ENCODE data around the gene KCNK5. TPM values are rescaled to one million over a fixed set of nuclear protein-coding genes. Genes with fewer than 3 reads are reported as not detected.

The KCNK5 gene
- total RNA-seq, 4 donors from 2014 or later = 16.7 to 20.0 (median 18.4) TPM

GRCh38 chr6:39170860-39171259 lies 58.4 kb downstream of the KCNK5 start:
- Histone ChIP-seq H3K4me3 (no peak overlapping the region), H3K27me3 (no peaks in the 10 kb centered on the region), H3K27ac (no peak overlapping the region), H3K4me1 (peaks cover 0 to 26% (median 0%) of the 10 kb centered on the region in 4 donors), H3K9me3 (peaks cover 0 to 15% (median 0%) of the 10 kb centered on the region in 4 donors), H3K36me3 (peaks cover 0 to 23% (median 0%) of the 10 kb centered on the region in 3 donors)
- DNase-seq (ENCODE audit: low spot score in 2 of 2) = no peak
- no peak for TF ChIP-seq EP300 (IDR thresholded peaks at IDR 0.05)
- TF ChIP-seq CTCF (IDR thresholded peaks at IDR 0.05) = no peak
- no peak for TF ChIP-seq POLR2A (IDR thresholded peaks at IDR 0.05)
- WGBS, 2 donors = 92 to 95% methylated on average over 3 of the region's 3 CpGs

- TF ChIP-seq CTCF (IDR thresholded peaks at IDR 0.05) = no peak
- TF ChIP-seq EP300 (IDR thresholded peaks at IDR 0.05) = no peak
- TF ChIP-seq POLR2A (IDR thresholded peaks at IDR 0.05) = no peak
- Histone ChIP-seq H3K4me3 (no peak overlapping the region), H3K27ac (peak overlapping the region in 2 of 4 donors; percentile 50 to 70), H3K4me1 (peaks cover 0 to 26% (median 0%) of the 10 kb centered on the region in 4 donors), H3K36me3 (peaks cover 0 to 21% (median 0%) of the 10 kb centered on the region in 3 donors), H3K9me3 (peaks cover 0 to 15% (median 0%) of the 10 kb centered on the region in 4 donors), H3K27me3 (no peaks in the 10 kb centered on the region)
- no peak for DNase-seq (ENCODE audit: low spot score in 2 of 2)
These were observed 58.9 kb downstream of the KCNK5 start for GRCh38 chr6:39170389-39170788.

GRCh38 chr6:39169448-39170344 lies 59.6 kb downstream of the KCNK5 start:
- WGBS, 2 donors = 50 to 62% methylated on average over 11 to 14 of the region's 14 CpGs
- TF ChIP-seq CTCF (IDR thresholded peaks at IDR 0.05) (no peak), EP300 (IDR thresholded peaks at IDR 0.05) (no peak), POLR2A (IDR thresholded peaks at IDR 0.05) (no peak)
- no peak for DNase-seq (ENCODE audit: low spot score in 2 of 2)
- peaks cover 0 to 26% (median 0%) of the 10 kb centered on the region in 4 donors for H3K4me1 ChIP-seq
- H3K27ac ChIP-seq = peak overlapping the region in 2 of 4 donors; percentile 50 to 70
- peaks cover 0 to 17% (median 0%) of the 10 kb centered on the region in 3 donors for H3K36me3 ChIP-seq
- H3K9me3 ChIP-seq = peaks cover 0 to 15% (median 0%) of the 10 kb centered on the region in 4 donors
- no peaks in the 10 kb centered on the region for H3K27me3 ChIP-seq
- no peak overlapping the region for H3K4me3 ChIP-seq

- TF ChIP-seq POLR2A (IDR thresholded peaks at IDR 0.05) (no peak), EP300 (IDR thresholded peaks at IDR 0.05) (no peak), CTCF (IDR thresholded peaks at IDR 0.05) (no peak)
- Histone ChIP-seq H3K9me3 (peaks cover 0 to 15% (median 0%) of the 10 kb centered on the region in 4 donors), H3K27me3 (no peaks in the 10 kb centered on the region), H3K27ac (no peak overlapping the region), H3K4me3 (no peak overlapping the region), H3K4me1 (peaks cover 0 to 26% (median 0%) of the 10 kb centered on the region in 4 donors), H3K36me3 (peaks cover 0 to 17% (median 0%) of the 10 kb centered on the region in 3 donors)
- 84 to 85% methylated on average over 10 of the region's 10 CpGs for WGBS, 2 donors
- no peak for DNase-seq (ENCODE audit: low spot score in 2 of 2)
These were observed 61.2 kb downstream of the KCNK5 start for GRCh38 chr6:39167866-39168625.

Measured in tibial nerve (tissue), 4 donors.